ENCODE measurements around the gene C10orf71.

The C10orf71 gene

DNA sequence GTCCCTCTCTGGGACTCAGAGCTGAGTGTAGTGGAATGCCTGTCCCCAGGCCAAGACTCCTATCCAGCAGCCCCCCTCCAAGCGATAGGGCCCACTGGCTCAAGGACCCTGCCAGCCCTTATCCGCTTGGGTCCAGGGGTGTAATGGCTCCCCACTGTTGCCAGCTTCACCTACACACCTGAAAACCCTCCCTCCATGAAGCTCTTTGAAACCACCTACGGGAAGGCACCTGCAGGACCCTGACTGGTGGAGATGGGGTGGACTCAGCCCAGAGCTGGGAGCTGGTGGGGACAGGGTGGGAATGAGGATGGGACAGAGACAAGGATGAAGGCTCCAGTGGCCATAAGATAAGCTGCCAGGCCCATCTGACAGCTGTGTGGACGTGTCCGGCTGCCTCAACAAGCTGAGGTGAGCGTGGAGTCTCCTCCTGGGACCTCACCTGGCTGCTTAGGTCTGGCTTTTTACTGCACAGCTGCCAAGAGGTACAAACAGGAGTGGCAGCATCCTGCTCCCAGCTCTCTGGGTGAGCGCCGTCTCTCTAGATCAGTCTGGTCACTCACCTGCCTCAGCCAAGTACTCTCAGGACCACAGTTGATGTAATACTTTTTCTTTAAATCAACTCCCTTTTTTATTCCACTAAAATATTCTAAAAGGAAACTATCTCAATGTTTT is 55.1 kb downstream of the C10orf71 start:
- TF ChIP-seq GATA1 (IDR thresholded peaks at IDR 0.05; ENCODE audit: low read depth, low read length) (no peak), POLR2A (IDR thresholded peaks at IDR 0.05; ENCODE audit: low read length) (no peak)
- DNase-seq: no peak

GRCh38 chr10:49354593-49354992 is 55.6 kb downstream of the C10orf71 start:
- TF ChIP-seq GATA1 (IDR thresholded peaks at IDR 0.05; ENCODE audit: low read depth, low read length) (no peak), POLR2A (IDR thresholded peaks at IDR 0.05; ENCODE audit: low read length) (no peak)
- DNase-seq: no peak

DNA sequence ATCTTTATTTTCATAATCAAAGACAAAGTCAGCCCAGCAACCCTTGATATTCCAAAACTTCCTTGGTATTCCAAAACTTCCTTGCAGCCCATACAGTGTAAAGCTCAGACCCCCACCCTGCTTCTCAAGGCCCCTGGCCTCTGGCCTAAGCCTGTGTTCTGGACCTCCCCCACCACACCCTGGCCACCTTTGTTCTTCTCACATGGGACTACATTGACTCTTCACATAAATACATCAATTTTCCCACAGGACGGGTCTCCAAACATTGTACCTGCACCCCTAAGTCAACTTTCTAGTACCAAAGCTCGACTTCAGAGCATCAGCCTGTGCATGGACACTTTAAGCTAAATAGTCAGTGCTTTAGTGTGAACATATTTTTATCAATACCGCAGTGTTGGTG is 56.3 kb downstream of the C10orf71 start:
- DNase-seq: no peak
- no peak for TF ChIP-seq GATA1 (IDR thresholded peaks at IDR 0.05; ENCODE audit: low read depth, low read length)
- TF ChIP-seq POLR2A (IDR thresholded peaks at IDR 0.05; ENCODE audit: low read length): no peak

DNA sequence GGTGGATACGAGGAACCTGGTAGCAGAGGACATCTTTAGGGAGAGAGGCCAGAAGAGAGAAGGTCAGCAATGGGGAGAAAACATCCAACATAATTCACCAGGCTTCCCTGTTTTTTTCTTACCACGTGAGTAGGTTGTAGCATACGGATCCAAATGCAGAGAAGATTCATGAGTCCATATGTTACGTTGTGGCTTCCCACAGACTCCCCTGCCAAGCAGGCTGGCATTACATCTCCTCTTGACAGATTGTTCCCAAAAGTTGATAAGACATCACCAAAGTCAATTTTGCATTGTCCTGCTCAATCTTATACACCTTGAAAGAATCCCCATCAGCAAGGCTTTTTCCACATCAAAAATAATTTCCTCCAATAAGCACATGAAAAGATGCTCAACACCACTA is 57.2 kb downstream of the C10orf71 start:
- no peak for DNase-seq
- no peak for TF ChIP-seq GATA1 (IDR thresholded peaks at IDR 0.05; ENCODE audit: low read depth, low read length)
- no peak for TF ChIP-seq POLR2A (IDR thresholded peaks at IDR 0.05; ENCODE audit: low read length)

DNA sequence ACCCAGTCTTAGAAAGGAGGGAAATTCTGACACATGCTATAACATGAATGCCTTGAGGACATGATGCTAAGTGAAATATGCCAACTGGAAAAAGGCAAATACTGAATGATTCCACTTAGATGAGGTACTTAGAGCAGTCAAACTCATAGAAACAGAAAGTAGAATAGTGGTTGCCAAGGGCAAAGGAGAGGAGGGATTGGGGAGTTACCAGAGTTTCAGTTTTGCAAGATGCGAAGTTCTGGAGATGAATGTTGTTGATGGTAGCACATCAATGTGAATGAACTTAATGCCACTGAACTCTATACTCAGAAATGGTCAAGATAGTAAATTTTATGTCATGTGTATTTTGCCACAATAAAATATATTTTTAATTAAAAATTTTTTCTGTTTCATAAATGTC is 58.0 kb downstream of the C10orf71 start:
- DNase-seq: no peak
- TF ChIP-seq POLR2A (IDR thresholded peaks at IDR 0.05; ENCODE audit: low read length) (no peak), GATA1 (IDR thresholded peaks at IDR 0.05; ENCODE audit: low read depth, low read length) (no peak)

DNA sequence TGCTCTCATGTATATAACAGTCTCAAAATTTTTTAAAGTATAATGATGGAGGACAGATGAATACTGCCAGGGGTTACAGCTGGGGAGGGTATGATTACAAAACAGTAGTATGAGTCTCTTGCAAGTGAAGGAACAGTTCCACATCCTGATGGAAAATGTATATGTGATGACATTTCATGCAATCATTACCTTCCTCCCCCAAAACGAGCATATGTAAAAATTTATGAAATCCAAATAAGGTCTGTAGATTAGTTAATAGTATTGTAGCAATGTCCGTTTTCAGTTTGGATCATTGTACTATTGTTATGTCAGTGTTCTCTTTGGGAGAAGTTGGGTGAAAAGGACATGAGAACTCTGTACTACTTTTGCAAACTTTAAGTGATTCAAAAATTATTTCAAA is 58.9 kb downstream of the C10orf71 start:
- TF ChIP-seq GATA1 (IDR thresholded peaks at IDR 0.05; ENCODE audit: low read depth, low read length) (no peak), POLR2A (IDR thresholded peaks at IDR 0.05; ENCODE audit: low read length) (no peak)
- no peak for DNase-seq

DNA sequence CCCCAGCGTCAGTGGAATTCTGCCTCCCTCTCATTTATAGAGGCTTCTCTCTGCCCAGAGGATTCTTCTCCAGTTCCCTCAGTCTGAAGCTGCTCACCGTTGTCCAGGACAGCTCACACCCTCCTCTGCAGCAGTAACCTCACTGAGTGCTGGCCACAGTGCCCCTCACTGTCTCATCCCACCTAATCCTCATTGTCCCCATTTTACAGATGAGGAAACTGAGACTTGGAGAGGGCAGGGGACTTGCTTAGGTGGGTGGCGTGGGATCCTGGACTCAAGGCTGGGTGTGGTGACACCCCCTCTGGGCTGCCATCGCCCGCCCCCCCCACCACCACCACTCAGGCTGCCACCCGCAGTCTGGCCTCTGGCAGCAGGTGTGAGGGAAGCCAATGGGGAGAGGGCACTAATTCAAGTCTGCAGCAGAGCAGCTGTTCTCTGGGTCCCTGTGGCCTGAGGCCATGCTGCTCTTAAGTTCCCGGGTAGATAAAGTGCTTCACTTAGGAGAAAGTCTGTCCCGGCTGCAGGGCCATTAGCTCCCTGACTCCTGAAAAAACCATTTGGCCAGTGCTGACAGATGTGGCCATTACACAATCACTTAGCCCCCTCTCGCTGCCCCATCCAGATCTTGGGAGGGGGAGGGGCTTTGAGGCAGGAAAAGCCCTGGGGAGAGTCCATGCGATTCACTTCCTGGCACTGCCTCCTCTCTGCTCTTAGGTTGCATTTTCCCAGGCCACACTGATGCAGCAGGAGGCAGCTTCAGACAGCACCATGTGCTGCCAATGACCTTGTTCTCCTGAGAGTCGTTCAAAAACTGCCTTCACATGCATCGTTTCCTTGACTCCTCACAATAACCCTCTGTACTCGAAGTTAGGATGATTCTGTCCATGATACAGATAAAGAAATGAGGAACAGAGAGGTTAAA is 60.6 kb downstream of the C10orf71 start:
- no peak for DNase-seq
- TF ChIP-seq GATA1 (IDR thresholded peaks at IDR 0.05; ENCODE audit: low read depth, low read length) (no peak), POLR2A (IDR thresholded peaks at IDR 0.05; ENCODE audit: low read length) (no peak)

- DNase-seq: no peak
- TF ChIP-seq POLR2A (IDR thresholded peaks at IDR 0.05; ENCODE audit: low read length): no peak
- no peak for TF ChIP-seq GATA1 (IDR thresholded peaks at IDR 0.05; ENCODE audit: low read depth, low read length)
These were observed 61.6 kb downstream of the C10orf71 start for GRCh38 chr10:49360271-49361177.

DNA sequence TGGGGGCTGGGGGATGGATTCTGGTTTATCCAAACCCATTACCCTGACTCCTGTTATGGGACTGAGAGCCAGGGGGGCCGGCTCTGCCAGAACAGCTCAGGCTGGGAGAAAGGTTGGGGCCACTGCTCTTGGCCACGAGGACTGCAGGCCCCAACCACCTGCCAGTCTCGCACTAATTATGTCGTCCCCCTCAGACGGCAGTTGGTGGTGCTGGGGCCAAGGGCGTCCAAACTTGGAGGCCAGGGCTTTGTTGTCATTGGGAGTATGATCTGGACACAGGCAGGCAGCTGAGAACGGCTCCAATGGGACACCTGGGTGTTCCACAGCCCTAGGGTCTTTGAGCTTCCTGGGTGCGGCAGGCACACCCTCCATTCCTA is 62.2 kb downstream of the C10orf71 start:
- TF ChIP-seq GATA1 (IDR thresholded peaks at IDR 0.05; ENCODE audit: low read depth, low read length) (no peak), POLR2A (IDR thresholded peaks at IDR 0.05; ENCODE audit: low read length) (no peak)
- DNase-seq: no peak

GRCh38 chr10:49361735-49362568 is 63.0 kb downstream of the C10orf71 start:
- TF ChIP-seq GATA1 (IDR thresholded peaks at IDR 0.05; ENCODE audit: low read depth, low read length) (no peak), POLR2A (IDR thresholded peaks at IDR 0.05; ENCODE audit: low read length) (no peak)

DNA sequence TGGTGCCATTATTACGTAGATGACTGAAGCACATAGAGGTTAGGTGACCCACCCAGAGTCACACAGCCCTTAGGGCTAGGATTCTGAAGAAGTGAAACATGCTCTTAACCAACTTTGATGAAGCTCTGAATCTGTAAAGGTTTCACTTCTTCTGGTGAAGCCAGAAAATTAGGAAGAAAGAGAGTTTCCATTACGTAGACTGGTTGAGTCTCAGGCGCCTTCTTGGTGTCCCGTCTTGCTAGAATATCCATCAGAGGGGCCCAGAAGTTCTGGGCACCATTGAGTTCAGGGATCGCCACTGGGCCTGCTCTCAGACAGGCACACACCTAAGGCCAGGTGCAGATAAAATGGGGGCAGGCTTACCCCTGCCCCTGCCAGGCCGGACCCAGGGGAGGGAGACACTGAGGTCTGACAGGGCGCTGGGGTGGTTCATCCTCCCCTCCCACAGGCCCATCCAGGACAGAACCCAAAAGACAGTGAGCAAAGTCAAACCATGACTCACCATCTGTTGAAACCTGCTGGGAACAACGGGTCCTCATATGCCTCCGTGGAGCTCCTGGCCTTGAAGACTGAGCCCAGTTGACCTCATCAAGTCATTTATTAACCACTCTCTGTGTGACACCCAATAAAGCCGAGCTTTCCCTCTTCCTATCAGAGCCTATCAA is 63.8 kb downstream of the C10orf71 start:
- no peak for DNase-seq
- TF ChIP-seq GATA1 (IDR thresholded peaks at IDR 0.05; ENCODE audit: low read depth, low read length) (no peak), POLR2A (IDR thresholded peaks at IDR 0.05; ENCODE audit: low read length) (no peak)

More at GRCh38 chr10:49361735-49362568, 63.0 kb downstream of the C10orf71 start:
- no peak for DNase-seq

- TF ChIP-seq GATA1 (IDR thresholded peaks at IDR 0.05; ENCODE audit: low read depth, low read length): no peak
- no peak for TF ChIP-seq POLR2A (IDR thresholded peaks at IDR 0.05; ENCODE audit: low read length)
- DNase-seq: no peak
These were observed 64.5 kb downstream of the C10orf71 start for GRCh38 chr10:49363309-49364031.

Data from erythroblast (primary cell).